Calu3 (cell line): ENCODE measurements around the gene TASP1. TPM values are rescaled to one million over a fixed set of nuclear protein-coding genes. Genes with fewer than 3 reads are reported as not detected.

ENCODE experiments used
- BruUV-seq: library from RNA; stranded (reverse); fragments of 400-500 nt; replicated peaks from 2 replicates; lab custom pipeline; 2021; lab: Mats Ljungman, UMichigan
- CTCF ChIA-PET: fragments of 300-600 bp; sonication (Branson Sonifier 250); formaldehyde crosslinking; loops from one replicate; lab custom pipeline; 2022; ENCODE audit warnings: antibody characterized with exemption; lab: Charles Lee
- DNase-seq: peaks from one replicate; pipeline ENCODE4 v3.0.0; 2022
- H3K27ac Mint-ChIP-seq: one replicate; pipeline ENCODE4 v1.8.0; 2022; ENCODE audit warnings: mixed read lengths; ENCODE audit not compliant: unreplicated experiment
- H3K27me3 Mint-ChIP-seq: one replicate; pipeline ENCODE4 v1.8.0; 2022; ENCODE audit warnings: mixed read lengths; ENCODE audit not compliant: unreplicated experiment
- H3K36me3 Mint-ChIP-seq: one replicate; pipeline ENCODE4 v1.8.0; 2022; ENCODE audit warnings: mild to moderate bottlenecking, moderate library complexity, mixed read lengths; ENCODE audit not compliant: insufficient read depth, unreplicated experiment
- H3K4me1 Mint-ChIP-seq: one replicate; pipeline ENCODE4 v1.8.0; 2022; ENCODE audit warnings: mild to moderate bottlenecking, low read depth, mixed read lengths; ENCODE audit not compliant: unreplicated experiment
- H3K4me3 Mint-ChIP-seq: one replicate; pipeline ENCODE4 v1.8.0; 2022; ENCODE audit warnings: mild to moderate bottlenecking, low read depth, moderate library complexity, mixed read lengths; ENCODE audit not compliant: unreplicated experiment
- H3K9me3 Mint-ChIP-seq: one replicate; pipeline ENCODE4 v1.8.0; 2022; ENCODE audit warnings: low read depth, mixed read lengths; ENCODE audit not compliant: unreplicated experiment
- CTCF ChIP-seq: fragments of 200-600 bp; IDR thresholded peaks from one replicate; pipeline ENCODE4 v1.8.0; 2022; ENCODE audit warnings: antibody characterized with exemption; ENCODE audit not compliant: unreplicated experiment
- intact Hi-C: fragments of 100-400 bp; cut with micrococcal nuclease; formaldehyde crosslinking; loops from one replicate; pipeline ENCODE4 v1.10.0; 2022; ENCODE audit not compliant: unreplicated experiment
- total RNA-seq: library from RNA; stranded (reverse); gene quantifications from 2 replicates; pipeline ENCODE4 v1.2.3, GENCODE V29; 2022

The TASP1 gene
- total RNA-seq, 1 experiment from 2014 or later, result 20.0 TPM

DNA sequence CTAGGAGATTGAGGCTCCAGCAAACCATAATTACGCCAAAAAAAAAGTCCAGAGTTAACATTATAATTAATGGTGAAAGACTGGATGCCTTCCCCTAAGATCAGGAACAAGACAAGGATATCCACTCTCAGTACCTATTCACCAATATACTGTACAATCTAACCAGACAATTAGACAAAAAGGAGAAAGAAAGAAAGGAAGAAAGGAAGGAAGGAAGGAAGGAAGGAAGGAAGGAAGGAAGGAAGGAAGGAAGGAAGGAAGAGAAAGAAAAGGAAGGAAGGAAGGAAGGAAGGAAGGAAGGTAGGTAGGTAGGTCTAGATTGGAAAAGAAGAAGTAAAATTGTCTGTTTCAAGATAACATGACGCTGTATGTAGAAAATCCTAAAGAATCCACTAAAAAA is 50.7 kb downstream of the TASP1 start:
- Mint-ChIP-seq H3K4me3 (no peak overlapping the region), H3K36me3 (no peaks in the 10 kb centered on the region), H3K9me3 (no peaks in the 10 kb centered on the region), H3K4me1 (no peaks in the 10 kb centered on the region), H3K27me3 (no peaks in the 10 kb centered on the region), H3K27ac (no peak overlapping the region)
- no peak for DNase-seq
- no peak for TF ChIP-seq CTCF
- intact Hi-C loops, result no loop called here
- CTCF ChIA-PET, result interaction anchor here (0.6 kb wide), 1 partner anchor 256 kb away, joined by 3 read pairs; no protein-coding TSS in a partner anchor
- no TSS peak for BruUV-seq

DNA sequence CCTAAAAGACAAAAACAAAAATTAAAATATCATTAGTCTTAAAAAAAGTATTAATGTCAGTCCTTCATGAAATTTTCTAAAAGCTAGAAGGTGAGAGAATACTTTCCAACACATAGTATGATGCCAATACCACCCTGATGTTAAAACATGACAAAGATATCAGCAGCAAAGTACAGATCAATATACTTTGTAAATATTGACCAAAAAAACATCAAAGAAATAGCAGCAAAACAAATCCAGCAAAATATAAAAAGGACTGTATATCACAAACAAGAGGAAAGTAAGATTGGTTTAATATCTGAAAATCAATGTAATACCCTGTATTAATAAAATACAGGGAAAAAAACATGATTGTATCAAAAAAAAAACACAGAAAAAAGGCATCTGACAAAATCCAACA is 51.4 kb downstream of the TASP1 start:
- no peak for DNase-seq
- no TSS peak for BruUV-seq
- no peak for TF ChIP-seq CTCF
- Mint-ChIP-seq H3K27ac (no peak overlapping the region), H3K36me3 (no peaks in the 10 kb centered on the region), H3K4me1 (no peaks in the 10 kb centered on the region), H3K4me3 (no peak overlapping the region), H3K9me3 (no peaks in the 10 kb centered on the region), H3K27me3 (no peaks in the 10 kb centered on the region)
- intact Hi-C loops, result no loop called here
- CTCF ChIA-PET, result no interaction called here

- no peak for DNase-seq
- H3K27ac Mint-ChIP-seq, result no peak overlapping the region
- CTCF ChIA-PET, result no interaction called here
- no peaks in the 10 kb centered on the region for H3K4me1 Mint-ChIP-seq
- intact Hi-C loops, result no loop called here
- no TSS peak for BruUV-seq
- H3K4me3 Mint-ChIP-seq, result no peak overlapping the region
- no peaks in the 10 kb centered on the region for H3K27me3 Mint-ChIP-seq
- no peaks in the 10 kb centered on the region for H3K9me3 Mint-ChIP-seq
- no peak for TF ChIP-seq CTCF
- H3K36me3 Mint-ChIP-seq, result no peaks in the 10 kb centered on the region
These were observed 52.6 kb downstream of the TASP1 start for GRCh38 chr20:13586133-13586532.

GRCh38 chr20:13581451-13581850 is 57.3 kb downstream of the TASP1 start:
- BruUV-seq, result no TSS peak
- Mint-ChIP-seq H3K27ac (no peak overlapping the region), H3K27me3 (no peaks in the 10 kb centered on the region), H3K4me1 (no peaks in the 10 kb centered on the region), H3K4me3 (no peak overlapping the region), H3K9me3 (no peaks in the 10 kb centered on the region), H3K36me3 (no peaks in the 10 kb centered on the region)
- DNase-seq, result no peak
- CTCF ChIA-PET, result no interaction called here
- TF ChIP-seq CTCF, result no peak
- intact Hi-C loops, result no loop called here
